Measurements from ENCODE around the gene NAGK. TPM values are rescaled to one million over a fixed set of nuclear protein-coding genes. Genes with fewer than 3 reads are reported as not detected.

Gene NAGK
- total and polyA plus RNA-seq, 9 of the 15 experiments (the other 6 are each of a cell fraction or from before 2014, with no cell fraction given): 4.9 to 14.9 (median 10.6) TPM

- ChIA-PET POLR2A (interaction anchor here (0.7 to 2.8 kb wide), 5 partner anchors 11 to 71 kb away, joined by 3 to 10 read pairs (median 4); no protein-coding TSS in a partner anchor), CTCF (ENCODE audit: low intra/inter-chr PET ratio) (no interaction called here)
- no TSS peak for BruUV-seq (replicated peaks)
- FAIRE-seq (no peak), ATAC-seq (no peak), DNase-seq (ENCODE audit: extremely low read depth in 1 of 4, low spot score in 3 of 4) (peak in 2 of 4 experiments; percentile 24 to 26)
- Histone ChIP-seq H3K9ac (ENCODE audit: insufficient read depth in 1 of 2, low read depth in 2 of 2, low read length in 2 of 2) (no peak overlapping the region), H3K79me2 (ENCODE audit: control insufficient read depth, insufficient read depth, low read length) (peaks cover 10% of the 10 kb centered on the region; the same call in 2 of the 3 replicates), H3K9me3 (replicated peaks; ENCODE audit: control insufficient read depth, insufficient read depth, low read depth, low read length) (no peaks in the 10 kb centered on the region), H3K4me2 (ENCODE audit: insufficient read depth, low read length) (no peak overlapping the region), H3K9me1 (ENCODE audit: control insufficient read depth, insufficient read depth, low read length) (peaks cover 3% of the 10 kb centered on the region), H3K4me1 (replicated peaks in 1 of 2; ENCODE audit: control insufficient read depth in 2 of 2, insufficient read depth in 2 of 2, low read length in 2 of 2) (peaks cover 26 to 27% of the 10 kb centered on the region in 2 experiments), H2AFZ (ENCODE audit: low read depth, low read length) (no peak overlapping the region), H4K20me1 (replicated peaks; ENCODE audit: control insufficient read depth, insufficient read depth, low read length) (0 out of 2 replicates have a peak, but pooled peaks cover 3% of the 10 kb centered on the region), H3K27me3 (ENCODE audit: control insufficient read depth in 2 of 2, insufficient read depth in 2 of 2, low read length in 2 of 2) (no peaks in the 10 kb centered on the region), H3K36me3 (ENCODE audit: control insufficient read depth, insufficient read depth, low read length) (peaks cover 6% of the 10 kb centered on the region; the same call in 2 of the 3 replicates), H3K27ac (ENCODE audit: extremely low read depth, low read depth, low read length) (no peak overlapping the region), H3K4me3 (no peak overlapping the region)
- WGBS (ENCODE audit: insufficient coverage, low coverage, missing lambda C conversion rate): 55% methylated on average over 10 of the region's 10 CpGs
- TF ChIP-seq NONO (IDR thresholded peaks at IDR 0.05; ENCODE audit: low read depth in 2 of 2, low read length in 1 of 2) (no peak), CTCF (IDR thresholded peaks at IDR 0.05 in 2 of 3, conservative IDR thresholded peaks at IDR 0.05 in 1 of 3; ENCODE audit: insufficient read depth in 2 of 3, low read depth in 1 of 3, low read length in 3 of 3) (peak; percentile 35 to 43 (median 41); a peak in 3 of 6 replicates)
- in situ Hi-C loops (cut with MboI) (no loop called here), intact Hi-C loops (cut with micrococcal nuclease) (no loop called here)
Measured at GRCh38 chr2:71070294-71071093, 2.0 kb downstream of the NAGK start.

All from K562 (cell line).